GM19395 (cell line): ENCODE data around the gene LRRC15.

Experiments used
- ATAC-seq: cut with Tn5 transposase; IDR thresholded peaks from one replicate; pipeline ENCODE4 v1.9.1; 2021; ENCODE audit warnings: mild to moderate bottlenecking, moderate library complexity; ENCODE audit not compliant: unreplicated experiment

The LRRC15 gene

DNA sequence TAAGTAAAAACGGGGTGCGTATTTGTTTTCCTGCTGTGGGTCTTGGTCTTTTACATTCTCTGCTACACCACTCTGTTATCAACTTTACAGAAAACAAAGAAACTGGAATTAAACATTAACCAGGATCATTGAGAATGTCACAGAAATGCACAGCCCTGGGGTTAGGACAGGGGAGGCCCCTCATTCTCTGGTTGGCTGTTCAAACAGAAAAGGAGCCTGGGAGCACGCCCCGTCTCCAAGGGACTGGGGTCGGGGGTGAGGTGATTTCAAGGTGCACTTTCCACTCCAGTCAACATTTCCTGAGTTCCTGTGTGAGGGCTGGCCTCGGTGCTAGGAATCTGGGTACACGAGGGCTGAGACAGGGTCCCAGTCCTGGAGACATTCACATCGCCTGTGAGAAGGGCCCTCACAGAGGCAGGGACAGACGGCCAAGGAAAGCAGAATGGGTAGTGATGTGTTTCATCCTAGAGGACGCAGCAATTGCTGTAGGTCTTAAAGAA is 48.7 kb downstream of the LRRC15 start:
- no peak for ATAC-seq

DNA sequence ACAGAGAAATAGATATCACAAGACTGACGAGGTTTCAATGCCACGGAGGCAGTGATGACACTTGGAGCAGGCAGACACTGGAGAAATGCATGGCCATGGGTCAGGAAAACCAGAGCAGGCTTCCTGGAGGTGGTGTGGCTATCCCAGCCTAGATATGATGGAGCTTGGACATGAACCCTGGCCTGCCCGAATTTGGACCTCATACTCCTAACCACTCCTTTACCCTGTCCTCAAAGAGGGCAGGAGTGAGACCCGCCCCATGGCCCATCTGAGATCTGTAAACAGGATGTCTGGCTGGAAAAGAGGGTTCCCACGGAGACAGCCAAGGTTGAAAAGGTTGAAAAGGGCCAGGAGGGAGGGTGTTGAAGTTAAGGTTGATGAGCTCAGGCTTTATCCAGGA is 49.4 kb downstream of the LRRC15 start:
- ATAC-seq, result no peak

DNA sequence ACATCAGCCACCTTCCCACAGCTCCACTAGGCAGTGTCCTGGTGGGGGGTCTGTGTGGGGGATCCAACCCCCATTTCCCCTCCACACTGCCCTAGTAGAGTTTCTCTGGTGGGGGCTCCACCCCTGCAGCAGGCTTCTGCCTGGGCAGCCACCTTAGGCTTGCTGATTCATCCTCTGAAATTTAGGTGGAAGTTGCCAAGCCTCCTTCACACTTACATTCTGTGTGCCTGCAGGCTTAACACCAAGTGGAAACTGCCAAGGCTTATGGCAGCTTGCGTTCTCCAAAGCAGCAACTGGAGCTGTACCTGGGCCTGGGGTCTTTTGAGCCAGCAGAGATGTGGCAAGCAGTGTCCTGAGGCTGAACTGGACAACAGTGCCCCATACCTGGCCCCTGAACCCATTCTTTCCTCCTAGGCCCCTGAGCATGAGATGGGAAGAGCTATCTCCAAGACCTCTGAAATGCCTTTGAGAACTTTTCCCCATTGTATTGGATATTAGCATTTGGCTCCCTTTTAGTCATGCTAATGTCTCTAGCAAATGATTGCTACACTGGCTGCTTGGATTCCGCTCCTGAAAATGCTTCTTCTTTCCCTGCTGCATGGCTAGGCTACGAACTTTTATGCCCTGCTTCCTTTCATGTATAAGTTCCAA is 50.9 kb downstream of the LRRC15 start:
- ATAC-seq, result no peak

DNA sequence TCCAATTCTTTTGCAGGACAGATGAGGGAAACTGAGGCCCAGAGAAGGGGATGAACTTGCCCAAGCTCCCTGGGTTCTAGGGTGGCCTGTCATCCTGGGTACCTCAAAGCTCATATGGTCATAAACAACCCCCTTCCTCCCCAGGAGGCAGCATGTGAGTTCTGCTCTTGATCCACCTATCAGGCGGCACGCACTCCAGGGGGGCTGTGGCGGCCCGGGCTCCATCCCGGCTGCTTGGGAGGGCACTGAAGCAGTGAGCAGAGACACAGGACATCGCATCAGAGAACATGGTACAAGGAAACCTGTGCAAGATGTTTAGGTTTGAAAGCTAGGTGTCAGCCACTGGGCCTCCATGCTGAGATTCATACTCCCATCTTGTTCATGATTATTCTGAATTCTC is 52.6 kb downstream of the LRRC15 start:
- no peak for ATAC-seq

DNA sequence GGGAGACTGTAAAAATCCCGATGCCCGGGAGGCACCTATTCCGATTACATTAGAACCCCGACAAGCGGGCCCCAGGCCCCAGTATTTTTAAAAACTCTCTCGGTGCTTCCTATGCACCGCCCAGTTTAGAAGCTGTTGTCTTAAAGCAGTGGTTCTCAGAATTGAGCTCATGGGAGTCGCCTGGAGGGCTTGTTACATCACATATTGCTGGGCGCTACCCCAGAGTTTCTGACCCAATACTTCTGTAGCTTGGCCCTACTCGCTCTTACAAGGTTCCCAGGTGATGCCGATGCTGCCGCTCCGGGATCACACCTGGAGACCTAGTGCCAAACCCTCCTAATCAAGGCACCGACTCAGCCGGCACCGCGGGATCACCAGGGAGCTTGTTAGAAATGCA is 53.6 kb downstream of the LRRC15 start:
- peak; percentile 43 for ATAC-seq

DNA sequence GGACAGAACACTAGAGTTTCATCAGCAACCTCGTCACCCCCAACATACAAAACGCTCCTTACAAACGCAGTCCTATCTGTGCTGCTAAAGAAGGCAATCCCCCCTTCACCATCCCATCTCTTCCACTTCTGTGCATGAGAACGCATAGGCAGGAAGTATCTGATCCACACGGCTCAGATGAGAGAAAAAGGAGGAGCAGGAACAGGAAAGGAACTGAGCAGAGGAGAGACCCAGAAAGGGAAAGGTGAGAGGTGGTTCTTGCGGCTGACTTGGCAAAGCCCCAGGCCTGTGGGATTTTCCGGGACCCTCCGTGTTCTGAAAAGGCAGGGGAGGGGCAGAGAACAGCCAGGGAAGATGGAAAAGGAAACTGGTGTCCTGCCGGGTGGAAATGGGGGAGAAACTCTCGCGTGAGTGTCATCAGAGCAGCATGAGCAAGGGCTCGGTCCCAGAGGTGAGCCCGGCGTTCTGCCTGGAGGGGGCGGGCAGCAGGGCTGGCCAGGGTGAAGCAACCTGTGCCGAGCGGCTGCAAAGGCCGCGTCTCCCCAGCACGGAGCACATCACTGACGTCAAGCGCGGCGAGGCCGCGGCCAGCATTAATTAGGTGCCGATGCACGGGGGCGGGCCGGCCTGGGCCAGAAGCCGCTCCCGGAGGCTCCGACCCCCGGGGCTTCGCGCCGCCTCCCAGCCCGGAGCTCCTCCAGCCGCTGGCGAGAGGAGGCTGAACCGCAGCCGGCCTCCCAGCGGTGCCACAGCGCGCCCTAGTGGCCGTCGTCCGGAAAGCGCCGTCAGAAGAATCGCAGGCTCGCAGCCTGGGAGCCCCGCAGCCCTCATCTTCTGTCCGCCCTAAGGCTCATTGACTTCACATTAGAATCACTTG is 54.2 kb downstream of the LRRC15 start:
- peak; percentile 95 for ATAC-seq

DNA sequence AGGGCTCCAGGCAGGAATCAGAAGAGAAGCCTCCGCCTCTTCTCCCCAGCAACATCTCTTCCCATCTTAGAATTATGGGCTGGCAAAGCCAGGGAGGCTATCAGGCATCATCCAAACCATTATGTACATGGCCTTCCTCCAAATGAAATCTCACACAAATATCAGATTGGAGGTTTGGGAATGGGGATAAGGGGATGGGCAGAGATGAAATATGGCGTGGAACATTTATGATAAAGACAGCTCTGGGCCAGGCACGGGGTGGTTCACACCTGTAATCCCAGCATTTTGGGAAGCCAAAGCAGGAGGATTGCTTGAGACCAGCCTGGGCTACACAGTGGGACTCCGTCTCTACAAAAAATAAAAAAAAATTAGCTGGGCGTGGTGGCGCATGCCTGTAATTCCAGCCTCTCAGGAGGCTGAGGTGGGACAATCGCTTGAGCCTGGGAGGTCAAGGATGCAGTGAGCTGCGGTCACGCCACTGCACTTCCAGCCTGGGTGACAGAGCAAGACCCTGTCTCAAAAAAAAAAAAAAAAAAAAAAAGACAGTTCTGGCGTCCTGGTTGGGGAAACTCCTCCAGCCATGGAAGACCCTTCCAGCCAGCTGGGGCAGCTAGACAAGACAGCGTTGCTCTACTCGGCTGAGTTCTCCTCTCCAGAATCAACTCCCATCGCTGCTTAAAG is 55.0 kb downstream of the LRRC15 start:
- ATAC-seq, result no peak

DNA sequence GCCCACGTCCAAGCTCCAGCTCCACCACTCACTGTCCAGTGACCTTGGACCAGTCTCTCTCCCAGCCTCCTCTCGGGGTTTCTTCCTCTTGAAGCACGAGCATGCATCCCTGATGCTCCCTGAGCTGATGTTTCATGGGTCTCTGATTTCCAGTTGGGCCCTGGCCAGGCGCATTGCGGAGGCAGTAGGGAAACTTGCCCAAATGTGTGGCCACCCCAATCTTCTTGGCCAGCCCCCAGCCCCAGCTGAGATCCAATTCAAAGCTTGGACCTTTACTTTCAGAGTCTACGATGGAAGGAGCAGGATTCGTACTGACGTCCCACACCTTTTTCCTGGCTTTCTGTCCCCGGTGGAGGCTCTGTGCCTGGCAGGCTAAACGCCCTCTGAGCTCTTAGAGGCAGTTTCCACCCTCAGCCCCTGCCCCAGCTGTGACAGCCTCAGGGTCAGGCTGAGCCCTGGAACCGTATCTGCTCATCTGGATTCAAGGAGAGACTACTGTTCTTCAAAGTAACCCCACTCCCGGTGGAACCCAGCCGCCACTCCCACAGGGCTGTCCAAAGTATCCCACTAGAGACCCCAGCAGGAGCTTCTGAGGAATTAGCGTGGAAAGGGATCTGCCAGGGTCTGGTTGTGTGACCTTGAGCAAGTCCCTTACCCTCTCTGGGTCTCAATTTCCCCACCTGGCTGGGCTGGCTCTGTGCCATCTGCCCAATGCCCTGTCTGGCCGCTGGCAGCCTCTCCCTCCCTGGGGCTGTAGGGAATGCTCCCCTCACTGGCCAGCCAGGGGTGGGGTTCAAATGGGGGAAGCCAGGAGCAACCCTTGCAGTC is 55.8 kb downstream of the LRRC15 start:
- ATAC-seq, result no peak

DNA sequence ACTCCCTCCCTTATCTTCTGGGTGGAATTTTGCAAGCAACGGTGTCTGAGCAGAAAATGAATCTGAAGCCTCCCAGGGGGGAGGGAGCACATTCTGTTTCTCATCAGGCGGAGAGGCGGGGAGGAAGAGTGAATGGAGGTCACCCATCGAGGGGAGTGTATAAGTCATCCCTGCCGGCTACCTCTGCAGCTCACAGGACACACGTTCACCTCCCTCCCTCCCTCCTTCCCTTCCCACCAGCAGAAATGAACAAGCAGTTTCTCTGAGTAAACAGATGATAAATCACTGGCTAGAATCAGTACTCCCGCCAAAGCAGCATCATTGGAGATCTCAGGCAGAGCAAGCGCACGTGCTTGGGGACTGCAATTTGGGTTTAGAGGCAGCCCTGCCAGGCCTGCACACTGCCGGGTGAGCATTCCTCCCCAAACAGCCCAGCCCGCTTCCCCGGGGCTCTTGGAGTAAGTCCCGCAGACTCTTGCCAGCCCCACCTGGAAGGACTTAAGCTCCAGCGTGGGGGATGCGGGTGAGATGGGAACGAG is 56.7 kb downstream of the LRRC15 start:
- ATAC-seq, result no peak

DNA sequence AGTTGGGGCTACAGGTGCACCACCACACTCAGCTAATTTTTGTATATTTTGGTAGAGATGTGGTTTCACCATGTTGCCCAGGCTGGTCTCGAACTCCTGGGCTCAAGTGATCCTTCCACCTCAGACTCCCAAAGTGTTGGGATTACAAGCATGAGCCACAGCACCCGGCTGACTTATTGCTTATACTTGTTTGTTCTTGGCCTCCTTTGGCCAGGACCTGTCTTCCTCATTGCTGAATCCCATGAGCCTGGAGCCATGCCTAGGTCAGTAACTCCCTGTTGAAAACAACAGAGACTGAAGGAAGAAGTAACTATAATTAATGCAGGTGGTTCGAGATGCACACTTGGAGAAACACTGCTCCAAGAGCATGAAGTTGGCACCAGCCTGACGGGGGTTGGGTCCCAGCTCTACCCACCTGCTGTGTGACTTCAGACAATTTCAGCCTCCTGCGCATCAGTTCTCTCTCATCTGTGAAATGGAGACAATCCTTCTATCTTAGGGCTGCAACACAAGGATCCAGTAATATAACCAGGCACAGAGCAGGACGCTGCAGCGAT is 57.3 kb downstream of the LRRC15 start:
- ATAC-seq, result no peak

DNA sequence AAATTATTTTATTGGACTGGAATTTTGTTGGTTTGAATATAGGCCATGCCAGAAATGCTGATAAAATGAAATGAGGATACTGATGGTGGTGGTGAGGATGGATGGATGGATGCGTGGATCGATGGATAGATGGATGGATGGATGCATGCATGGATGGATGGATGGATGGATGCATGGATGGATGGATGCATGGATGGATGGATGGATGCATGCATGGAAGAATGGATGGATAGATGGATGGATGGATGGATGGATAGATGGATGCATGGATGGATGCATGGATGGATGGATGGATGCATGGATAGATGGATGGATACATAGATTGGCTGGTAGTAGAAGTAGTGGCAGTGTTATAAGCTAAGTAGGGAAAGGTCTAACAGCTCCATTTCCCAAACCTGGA is 58.5 kb downstream of the LRRC15 start:
- ATAC-seq, result no peak

DNA sequence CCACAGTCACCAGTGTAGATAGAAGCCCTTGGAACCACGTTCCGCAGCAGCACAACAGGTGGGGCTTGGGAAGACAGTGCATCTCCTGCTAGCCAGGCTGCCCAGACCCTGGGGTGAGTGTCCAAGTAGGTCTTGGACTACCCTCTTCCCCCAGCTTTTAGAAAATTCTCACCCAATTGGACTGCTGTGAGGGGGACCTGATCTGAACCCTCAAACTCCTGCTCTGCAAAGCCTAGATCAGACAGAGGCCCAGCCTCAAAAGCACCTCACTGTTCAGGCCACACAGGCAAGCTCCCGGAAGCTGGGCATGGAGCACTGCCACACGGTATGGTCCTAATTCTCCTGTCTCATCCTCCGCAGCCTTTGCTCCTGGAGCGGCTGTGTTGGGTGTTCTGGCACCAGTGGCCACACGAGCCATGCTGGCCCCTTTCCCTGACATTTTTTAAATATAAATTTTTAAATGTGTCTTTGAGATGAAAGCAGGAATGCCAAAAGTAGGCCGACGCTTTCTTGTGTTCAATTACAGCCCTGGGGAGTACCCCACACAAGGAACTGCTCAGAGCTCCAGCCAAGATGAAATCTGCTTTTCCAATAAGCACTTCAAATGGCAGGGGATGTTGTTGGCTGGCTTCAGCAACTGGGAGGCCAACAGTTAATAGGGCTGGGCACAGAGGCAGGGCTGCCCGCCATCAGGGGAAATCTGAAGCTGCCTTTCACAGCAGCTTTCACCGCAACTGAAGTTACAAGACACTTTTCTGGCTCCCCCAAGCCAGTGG is 59.3 kb downstream of the LRRC15 start:
- ATAC-seq, result no peak

DNA sequence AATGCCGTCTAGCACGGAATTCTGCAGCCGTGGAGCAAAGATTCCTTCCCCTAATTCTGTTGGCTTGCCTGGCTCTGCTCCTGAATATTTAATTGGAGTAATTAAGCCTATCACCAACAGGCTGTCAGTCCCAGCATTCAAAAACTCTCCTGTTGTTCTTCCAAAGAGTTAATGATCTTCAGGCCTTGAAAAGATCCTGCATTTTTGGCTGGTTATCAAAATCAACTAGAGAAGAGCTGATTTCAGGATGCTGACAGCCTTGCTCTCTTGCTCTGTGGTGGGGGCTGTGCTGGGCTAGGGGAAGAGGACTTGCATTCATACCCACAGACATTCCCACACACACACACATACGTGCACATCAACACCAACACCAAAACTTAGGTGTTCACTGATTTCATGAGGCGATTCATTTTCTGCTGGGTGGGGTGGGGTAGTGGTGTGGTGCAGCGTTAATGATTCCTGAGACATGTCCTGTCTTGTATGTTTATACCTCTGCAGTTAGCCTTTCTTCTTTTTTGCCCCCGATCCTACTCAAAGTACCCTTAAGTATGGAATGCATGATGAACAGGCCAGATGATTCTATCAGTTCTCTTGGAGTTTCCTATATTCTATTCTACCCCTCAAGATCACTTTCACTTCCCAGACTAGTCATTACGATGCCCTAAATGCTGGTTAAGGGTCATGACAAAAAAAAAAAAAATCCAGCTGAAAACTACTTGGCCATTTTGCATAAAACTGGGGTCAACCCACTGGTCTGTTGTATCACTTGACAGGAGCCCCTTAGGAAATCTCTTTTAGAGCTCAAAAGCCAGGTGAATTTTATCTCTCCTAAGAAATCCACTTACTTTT is 60.7 kb downstream of the LRRC15 start:
- no peak for ATAC-seq

DNA sequence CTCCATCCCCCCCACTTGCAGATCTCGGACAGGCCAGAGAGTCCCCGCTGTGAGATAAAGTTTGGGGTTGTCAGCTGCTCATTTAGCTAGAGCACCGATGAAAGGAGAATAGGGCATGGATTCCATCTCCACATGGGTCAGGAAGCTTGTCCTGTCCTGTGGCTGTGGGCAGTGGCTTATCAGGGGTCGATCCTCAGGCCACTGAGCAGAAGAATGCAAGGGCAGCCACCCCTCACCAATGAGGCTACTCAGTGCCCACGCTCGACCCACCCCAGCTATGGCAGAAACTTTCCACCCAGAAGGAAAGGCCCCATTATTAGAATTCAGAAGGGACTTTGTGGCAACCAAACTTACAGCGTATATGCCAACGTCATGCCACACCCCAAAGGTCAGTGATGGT is 61.7 kb downstream of the LRRC15 start:
- ATAC-seq, result no peak

DNA sequence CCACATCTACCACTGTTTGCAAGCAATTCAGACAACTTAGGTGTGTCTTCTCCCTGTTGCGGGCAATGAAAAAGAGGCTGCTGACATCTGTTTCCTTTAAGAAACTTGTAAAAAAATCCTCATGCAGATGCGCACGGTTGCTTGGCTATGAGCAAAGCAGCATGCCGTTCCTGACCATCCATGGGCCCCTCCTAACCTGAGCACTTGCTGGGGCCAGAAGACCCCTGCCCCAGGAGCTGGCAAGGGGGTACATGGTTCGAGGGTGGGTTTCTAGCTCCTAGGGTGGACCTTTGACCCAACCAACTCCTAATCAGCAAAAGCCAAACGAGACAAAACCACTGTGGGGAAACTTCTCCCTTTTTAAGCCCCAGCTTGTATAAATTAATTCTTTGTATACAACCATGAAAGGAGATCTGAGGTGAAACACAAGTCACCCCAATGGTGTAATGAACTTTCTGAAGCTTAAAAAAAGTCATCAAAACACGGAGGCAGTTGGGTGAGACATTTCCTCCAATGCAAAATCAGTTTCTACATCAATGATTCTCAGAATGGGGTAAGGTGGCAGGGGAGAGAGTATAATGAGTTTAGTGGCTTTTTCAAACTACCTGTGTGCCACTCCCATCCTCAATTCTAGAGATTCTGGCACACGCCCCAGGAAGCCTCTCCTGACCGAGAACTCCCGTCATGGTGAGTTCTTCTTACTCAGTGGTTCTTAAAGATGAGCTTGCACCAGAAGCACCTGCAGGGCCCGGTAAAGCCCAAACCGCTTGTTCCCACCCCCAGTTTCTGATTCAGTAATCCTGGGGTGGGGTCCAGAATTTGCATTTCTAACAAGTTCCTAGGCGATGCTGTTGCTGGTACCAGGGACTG is 62.5 kb downstream of the LRRC15 start:
- ATAC-seq, result peak; percentile 58

DNA sequence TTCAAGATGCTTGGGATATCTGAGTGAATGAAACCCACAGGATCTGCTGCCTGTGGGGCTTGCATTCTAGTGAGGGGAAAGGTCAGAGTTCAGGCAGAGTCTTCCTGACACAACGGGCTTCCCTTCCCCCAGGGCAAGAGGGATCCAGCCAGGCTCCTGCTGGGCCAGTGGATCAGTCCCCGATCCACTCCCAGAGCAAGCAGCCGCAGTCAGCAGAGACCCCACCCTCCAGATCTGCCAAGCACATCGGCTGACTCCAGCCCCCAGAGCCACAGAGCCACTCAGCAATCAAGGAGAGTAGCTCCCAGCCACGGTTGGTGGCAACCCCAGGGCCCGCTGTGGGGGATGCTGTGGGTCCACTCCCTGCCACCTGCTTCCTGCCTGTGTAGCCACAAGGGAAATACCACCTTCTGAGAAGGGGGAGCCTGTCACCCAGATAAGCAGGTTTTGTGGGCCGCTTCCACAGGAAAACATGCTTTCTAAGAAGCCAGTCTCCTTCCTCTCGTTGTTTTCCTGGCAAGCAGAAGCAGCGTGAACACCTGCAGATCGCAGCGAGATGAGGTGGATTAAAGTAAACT is 63.3 kb downstream of the LRRC15 start:
- peak; percentile 38 for ATAC-seq
